ENCODE data around the gene TBX2.

- TF ChIP-seq POLR2A (IDR thresholded peaks at IDR 0.05): no peak
- TF ChIP-seq, protein P1, sequence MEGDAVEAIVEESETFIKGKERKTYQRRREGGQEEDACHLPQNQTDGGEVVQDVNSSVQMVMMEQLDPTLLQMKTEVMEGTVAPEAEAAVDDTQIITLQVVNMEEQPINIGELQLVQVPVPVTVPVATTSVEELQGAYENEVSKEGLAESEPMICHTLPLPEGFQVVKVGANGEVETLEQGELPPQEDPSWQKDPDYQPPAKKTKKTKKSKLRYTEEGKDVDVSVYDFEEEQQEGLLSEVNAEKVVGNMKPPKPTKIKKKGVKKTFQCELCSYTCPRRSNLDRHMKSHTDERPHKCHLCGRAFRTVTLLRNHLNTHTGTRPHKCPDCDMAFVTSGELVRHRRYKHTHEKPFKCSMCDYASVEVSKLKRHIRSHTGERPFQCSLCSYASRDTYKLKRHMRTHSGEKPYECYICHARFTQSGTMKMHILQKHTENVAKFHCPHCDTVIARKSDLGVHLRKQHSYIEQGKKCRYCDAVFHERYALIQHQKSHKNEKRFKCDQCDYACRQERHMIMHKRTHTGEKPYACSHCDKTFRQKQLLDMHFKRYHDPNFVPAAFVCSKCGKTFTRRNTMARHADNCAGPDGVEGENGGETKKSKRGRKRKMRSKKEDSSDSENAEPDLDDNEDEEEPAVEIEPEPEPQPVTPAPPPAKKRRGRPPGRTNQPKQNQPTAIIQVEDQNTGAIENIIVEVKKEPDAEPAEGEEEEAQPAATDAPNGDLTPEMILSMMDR (IDR thresholded peaks at IDR 0.05): no peak
Observed at GRCh38 chr17:61402978-61403800, 3.5 kb downstream of the TBX2 start.
